Measurements from ENCODE around the gene ITPR1. TPM values are rescaled to one million over a fixed set of nuclear protein-coding genes. Genes with fewer than 3 reads are reported as not detected.
A peak's percentile ranks its signal among the peaks of the same experiment; 100 is the strongest.

ITPR1 gene
- total RNA-seq, 1 experiment from 2014 or later: 8.7 TPM

GRCh38 chr3:4647411-4647810 lies 154.3 kb downstream of the ITPR1 start:
- CTCF ChIA-PET: no interaction called here
- POLR2A ChIA-PET: no interaction called here
- Histone ChIP-seq H3K4me3 (ENCODE audit: low read depth in 2 of 2, low read length in 2 of 2) (no peak overlapping the region), H3K9me3 (ENCODE audit: control insufficient read depth, insufficient read depth, low read depth, low read length) (no peaks in the 10 kb centered on the region), H3K27ac (ENCODE audit: low read length) (no peak overlapping the region), H3K27me3 (ENCODE audit: control insufficient read depth, insufficient read depth, low read length) (no peaks in the 10 kb centered on the region), H3K36me3 (ENCODE audit: control insufficient read depth, insufficient read depth, low read length) (no peaks in the 10 kb centered on the region), H3K4me1 (ENCODE audit: control insufficient read depth, insufficient read depth, low read length) (no peaks in the 10 kb centered on the region)
- BruUV-seq (replicated peaks): no TSS peak
- intact Hi-C loops (cut with micrococcal nuclease; ENCODE audit: unreplicated experiment): no loop called here
- DNase-seq (ENCODE audit: low read depth, low spot score) (no peak), ATAC-seq (no peak)
- no peak for TF ChIP-seq TCF7L2 (IDR thresholded peaks at IDR 0.05; ENCODE audit: low read depth, low read length)
- no peak for TF ChIP-seq SIN3A (IDR thresholded peaks at IDR 0.05; ENCODE audit: borderline replicate concordance, insufficient read depth, low read depth, low read length)
- no peak for TF ChIP-seq POLR2AphosphoS5 (IDR thresholded peaks at IDR 0.05; ENCODE audit: low read depth, low read length)
- TF ChIP-seq, protein P1, sequence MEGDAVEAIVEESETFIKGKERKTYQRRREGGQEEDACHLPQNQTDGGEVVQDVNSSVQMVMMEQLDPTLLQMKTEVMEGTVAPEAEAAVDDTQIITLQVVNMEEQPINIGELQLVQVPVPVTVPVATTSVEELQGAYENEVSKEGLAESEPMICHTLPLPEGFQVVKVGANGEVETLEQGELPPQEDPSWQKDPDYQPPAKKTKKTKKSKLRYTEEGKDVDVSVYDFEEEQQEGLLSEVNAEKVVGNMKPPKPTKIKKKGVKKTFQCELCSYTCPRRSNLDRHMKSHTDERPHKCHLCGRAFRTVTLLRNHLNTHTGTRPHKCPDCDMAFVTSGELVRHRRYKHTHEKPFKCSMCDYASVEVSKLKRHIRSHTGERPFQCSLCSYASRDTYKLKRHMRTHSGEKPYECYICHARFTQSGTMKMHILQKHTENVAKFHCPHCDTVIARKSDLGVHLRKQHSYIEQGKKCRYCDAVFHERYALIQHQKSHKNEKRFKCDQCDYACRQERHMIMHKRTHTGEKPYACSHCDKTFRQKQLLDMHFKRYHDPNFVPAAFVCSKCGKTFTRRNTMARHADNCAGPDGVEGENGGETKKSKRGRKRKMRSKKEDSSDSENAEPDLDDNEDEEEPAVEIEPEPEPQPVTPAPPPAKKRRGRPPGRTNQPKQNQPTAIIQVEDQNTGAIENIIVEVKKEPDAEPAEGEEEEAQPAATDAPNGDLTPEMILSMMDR (IDR thresholded peaks at IDR 0.05): no peak
- TF ChIP-seq, protein P2, sequence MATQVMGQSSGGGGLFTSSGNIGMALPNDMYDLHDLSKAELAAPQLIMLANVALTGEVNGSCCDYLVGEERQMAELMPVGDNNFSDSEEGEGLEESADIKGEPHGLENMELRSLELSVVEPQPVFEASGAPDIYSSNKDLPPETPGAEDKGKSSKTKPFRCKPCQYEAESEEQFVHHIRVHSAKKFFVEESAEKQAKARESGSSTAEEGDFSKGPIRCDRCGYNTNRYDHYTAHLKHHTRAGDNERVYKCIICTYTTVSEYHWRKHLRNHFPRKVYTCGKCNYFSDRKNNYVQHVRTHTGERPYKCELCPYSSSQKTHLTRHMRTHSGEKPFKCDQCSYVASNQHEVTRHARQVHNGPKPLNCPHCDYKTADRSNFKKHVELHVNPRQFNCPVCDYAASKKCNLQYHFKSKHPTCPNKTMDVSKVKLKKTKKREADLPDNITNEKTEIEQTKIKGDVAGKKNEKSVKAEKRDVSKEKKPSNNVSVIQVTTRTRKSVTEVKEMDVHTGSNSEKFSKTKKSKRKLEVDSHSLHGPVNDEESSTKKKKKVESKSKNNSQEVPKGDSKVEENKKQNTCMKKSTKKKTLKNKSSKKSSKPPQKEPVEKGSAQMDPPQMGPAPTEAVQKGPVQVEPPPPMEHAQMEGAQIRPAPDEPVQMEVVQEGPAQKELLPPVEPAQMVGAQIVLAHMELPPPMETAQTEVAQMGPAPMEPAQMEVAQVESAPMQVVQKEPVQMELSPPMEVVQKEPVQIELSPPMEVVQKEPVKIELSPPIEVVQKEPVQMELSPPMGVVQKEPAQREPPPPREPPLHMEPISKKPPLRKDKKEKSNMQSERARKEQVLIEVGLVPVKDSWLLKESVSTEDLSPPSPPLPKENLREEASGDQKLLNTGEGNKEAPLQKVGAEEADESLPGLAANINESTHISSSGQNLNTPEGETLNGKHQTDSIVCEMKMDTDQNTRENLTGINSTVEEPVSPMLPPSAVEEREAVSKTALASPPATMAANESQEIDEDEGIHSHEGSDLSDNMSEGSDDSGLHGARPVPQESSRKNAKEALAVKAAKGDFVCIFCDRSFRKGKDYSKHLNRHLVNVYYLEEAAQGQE (IDR thresholded peaks at IDR 0.05; ENCODE audit: insufficient read depth in 1 of 2, low read depth in 2 of 2, low read length in 1 of 2): no peak
- in situ Hi-C loops (cut with HindIII; ENCODE audit: low pct_unique_long_range_greater_than_20kb, low sequenced_read_pairs): no loop called here

- TF ChIP-seq, protein P1 (IDR thresholded peaks at IDR 0.05): no peak
- no peak for TF ChIP-seq SIN3A (IDR thresholded peaks at IDR 0.05; ENCODE audit: borderline replicate concordance, insufficient read depth, low read depth, low read length)
- TF ChIP-seq TCF7L2 (IDR thresholded peaks at IDR 0.05; ENCODE audit: low read depth, low read length): no peak
- no peak for TF ChIP-seq POLR2AphosphoS5 (IDR thresholded peaks at IDR 0.05; ENCODE audit: low read depth, low read length)
- TF ChIP-seq, protein P2 (IDR thresholded peaks at IDR 0.05; ENCODE audit: insufficient read depth in 1 of 2, low read depth in 2 of 2, low read length in 1 of 2): no peak
- in situ Hi-C loops (cut with HindIII; ENCODE audit: low pct_unique_long_range_greater_than_20kb, low sequenced_read_pairs): no loop called here
- no peaks in the 10 kb centered on the region for H3K36me3 ChIP-seq (ENCODE audit: control insufficient read depth, insufficient read depth, low read length)
- peaks cover 6% of the 10 kb centered on the region; the same call in 1 of the 2 replicates for H3K4me1 ChIP-seq (ENCODE audit: control insufficient read depth, insufficient read depth, low read length)
- ChIA-PET POLR2A (no interaction called here), CTCF (no interaction called here)
- H3K9me3 ChIP-seq (ENCODE audit: control insufficient read depth, insufficient read depth, low read depth, low read length): no peaks in the 10 kb centered on the region
- DNase-seq (ENCODE audit: low read depth, low spot score) (no peak), ATAC-seq (peak; percentile 43)
- H3K27me3 ChIP-seq (ENCODE audit: control insufficient read depth, insufficient read depth, low read length): no peaks in the 10 kb centered on the region
- no TSS peak for BruUV-seq (replicated peaks)
- intact Hi-C loops (cut with micrococcal nuclease; ENCODE audit: unreplicated experiment): loop anchor here (1.0 to 5.0 kb wide), 2 partner anchors 322 to 402 kb away; partner anchors contain the start of gene BHLHE40
- H3K27ac ChIP-seq (ENCODE audit: low read length): no peak overlapping the region
- H3K4me3 ChIP-seq (ENCODE audit: low read depth in 2 of 2, low read length in 2 of 2): no peak overlapping the region
Measured at GRCh38 chr3:4655145-4656045, 162.2 kb downstream of the ITPR1 start.

All from Panc1 (cell line).